ENCODE results near the gene APLF.
"Not testable (repeated sequence)": the region's sequence is repeated elsewhere in the genome, so short reads cannot be mapped to it uniquely, and the experiment has no call there.

Gene APLF

DNA sequence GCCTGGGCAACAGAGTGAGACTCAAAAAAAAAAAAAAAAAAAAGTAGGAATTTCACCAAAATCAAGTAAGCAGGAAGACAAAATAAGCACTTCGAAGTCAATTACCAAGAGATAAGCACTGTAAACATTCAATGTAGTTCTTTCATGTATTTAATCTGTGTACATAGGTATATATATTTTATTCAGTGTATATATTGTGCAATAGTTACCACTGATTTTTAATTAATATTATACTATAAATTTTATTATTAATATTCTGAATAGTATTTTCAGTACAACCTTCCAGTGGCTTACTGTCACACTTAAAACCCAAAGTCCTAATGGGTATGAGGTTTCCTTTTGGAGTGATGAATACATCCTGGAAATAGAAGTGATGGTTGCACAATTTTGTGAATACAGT is 9.1 kb downstream of the APLF start:
- no peak for DNase-seq

DNA sequence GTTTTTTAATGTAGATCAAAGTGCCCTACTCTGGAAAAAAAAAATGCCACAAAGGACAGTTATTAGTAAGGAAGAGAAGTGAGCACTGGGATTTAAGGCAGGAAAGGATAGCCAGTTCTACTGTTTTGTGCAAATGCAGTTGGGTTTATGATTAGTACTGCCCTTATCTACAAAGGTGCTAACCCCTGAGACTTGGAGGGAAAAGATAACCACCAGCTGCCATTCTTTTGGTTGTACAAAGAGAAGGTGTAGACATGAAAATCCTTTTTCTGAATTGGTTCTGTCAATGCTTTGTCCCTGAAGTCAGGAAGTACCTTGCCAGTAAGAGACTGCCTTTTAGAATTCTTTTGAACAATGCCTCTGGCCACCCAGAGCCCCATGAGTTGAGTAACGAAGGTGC is 11.3 kb downstream of the APLF start:
- DNase-seq = no peak

DNA sequence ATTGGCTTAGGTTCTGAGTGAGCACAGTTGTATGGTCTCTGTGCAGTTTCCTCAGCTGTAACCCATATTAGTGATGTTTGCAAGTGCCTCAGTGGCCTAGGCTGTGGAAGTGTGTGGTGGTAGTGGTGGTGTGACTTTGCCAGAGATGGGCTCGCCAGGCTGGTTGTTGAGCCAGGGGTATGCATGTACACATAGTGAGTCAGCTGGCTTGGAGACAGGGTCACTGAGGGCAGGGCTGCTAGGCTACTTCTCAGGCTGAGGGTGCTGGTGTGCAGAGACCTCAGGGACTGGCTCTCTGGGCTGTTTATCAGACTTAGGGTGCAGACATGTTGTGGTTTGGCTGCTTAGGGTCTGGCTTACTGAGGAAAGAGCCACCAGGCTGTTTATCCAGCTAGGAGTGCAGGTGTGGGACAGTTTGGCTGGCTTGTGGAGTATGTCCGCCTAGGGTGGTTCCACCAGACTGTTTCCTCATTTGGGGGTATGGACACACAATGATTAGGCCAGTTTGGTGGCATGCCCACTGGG is 15.0 kb downstream of the APLF start:
- no peak for DNase-seq

DNA sequence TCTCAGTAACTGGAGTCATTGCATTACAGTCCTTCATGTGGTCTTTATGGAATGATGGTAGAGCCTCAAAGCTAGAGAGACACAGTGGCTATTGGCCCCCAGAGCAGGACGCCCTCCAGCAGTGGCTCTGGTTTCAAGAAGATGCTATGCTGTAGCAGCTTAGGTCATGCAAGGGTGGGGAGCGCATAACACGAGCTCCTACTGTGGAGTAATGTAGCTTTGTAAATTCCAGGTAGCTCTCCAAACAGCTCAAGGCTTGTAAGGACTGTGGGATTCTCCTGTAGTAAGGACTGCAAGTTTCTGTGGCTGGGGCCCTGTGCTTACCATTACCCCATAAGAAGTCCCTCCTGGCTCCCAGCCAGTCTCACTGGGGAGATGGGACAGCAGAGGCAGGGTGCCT is 15.6 kb downstream of the APLF start:
- DNase-seq = no peak

DNA sequence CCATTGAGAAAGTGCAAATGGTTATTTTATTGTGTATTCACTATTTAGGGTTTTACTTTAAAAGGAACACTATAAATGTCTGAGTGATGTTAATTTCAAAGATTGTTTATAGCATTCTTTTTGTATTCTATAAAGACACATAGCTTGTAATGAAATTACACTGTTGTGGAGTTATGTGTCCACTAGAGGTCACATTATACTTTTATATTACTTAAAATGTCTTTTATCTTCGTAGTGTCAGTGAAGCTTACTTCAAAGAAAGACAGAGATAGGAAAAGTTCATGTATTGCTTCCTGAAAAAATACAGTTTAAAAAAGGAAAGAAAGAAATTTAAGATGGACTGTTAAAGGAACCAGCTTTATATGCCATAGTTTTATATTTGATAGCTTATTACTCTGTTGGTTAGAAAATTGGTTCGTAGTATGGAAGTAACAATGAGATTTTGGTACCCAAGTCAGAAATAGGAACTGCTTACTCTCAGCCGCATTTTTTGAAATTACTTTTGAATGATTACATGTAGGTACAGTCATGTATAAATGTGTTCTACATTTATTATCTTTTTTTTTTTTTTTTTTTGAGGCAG is 20.5 kb downstream of the APLF start:
- DNase-seq = peak; percentile 50

DNA sequence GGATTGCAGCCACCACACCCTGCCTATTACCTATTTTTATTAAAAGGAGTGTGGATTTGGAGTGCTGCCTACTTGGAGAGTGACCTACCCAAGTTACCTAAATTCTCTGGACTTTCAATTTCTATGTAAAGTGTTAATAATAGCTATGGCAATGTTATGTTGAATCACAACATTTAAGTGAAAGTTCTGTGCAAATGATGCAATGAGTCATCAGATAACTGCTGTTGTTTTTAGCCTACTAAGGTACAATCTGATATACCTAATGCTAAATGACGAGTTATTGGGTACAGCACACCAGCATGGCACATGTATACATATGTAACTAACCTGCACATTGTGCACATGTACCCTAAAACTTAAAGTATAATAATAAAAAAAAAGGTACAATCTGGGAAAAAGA is 21.2 kb downstream of the APLF start:
- not testable (repeated sequence) for DNase-seq

- no peak for DNase-seq
Observed at GRCh38 chr2:68489282-68489681, 21.9 kb downstream of the APLF start.

DNA sequence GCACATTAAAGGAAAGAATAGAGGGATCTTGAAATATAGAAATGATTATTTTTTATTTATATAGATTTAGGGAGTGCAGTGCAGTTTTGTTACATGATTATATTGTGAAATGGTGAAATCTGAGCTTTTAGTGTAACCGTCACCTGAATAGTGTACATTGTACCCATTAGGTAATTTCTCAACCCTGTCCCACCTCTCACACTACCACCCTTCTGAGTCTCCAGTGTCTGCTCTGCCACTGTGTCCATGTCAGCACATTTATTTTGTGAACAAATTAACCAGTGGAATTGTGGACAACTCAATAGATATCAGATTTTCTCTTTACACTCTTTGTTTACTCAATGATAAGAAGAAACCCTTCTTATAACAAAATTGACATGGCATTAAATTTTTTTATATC is 24.2 kb downstream of the APLF start:
- DNase-seq = no peak

DNA sequence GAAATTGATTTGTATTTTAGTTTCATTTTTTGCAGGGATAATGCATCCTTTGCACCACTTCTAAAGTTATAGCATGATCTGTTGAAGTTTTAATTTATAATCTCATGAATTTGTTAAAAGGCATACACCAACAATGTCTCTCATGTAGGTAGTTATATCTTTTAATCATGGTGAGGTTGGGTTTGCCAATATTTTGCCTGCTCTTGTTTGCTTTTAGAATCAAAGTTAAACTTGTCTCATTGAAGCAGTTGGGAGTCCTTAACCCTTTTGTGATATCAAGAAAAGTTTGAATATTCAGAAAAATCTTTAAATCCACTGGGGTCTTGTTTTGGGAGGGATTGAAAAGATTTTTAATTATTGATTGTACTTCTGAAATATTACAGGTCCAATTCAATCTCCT is 31.7 kb downstream of the APLF start:
- no peak for DNase-seq

- no peak for DNase-seq
Observed at GRCh38 chr2:68500649-68501048, 33.3 kb downstream of the APLF start.

DNA sequence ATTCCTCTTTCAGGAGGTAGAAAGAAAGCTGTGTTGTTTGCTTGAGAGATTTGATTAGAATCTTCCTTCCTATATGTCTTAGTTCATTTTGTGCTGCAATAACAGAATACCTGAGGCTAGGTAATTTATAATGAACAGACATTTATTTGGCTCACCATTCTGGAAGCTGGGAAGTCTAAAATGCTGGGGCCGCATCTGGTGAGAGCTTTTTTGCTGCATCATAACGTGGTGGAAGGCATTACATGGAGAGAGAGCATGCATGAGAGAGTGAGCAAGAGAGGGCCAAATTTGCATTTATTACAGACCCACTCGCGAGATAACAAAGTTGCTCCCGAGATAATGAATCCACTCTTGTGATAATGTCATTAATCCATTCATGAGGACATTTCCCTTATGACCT is 34.4 kb downstream of the APLF start:
- no peak for DNase-seq

GRCh38 chr2:68505603-68506159 is 38.3 kb downstream of the APLF start:
- DNase-seq = no peak

- no peak for DNase-seq
Observed at GRCh38 chr2:68506170-68506569, 38.8 kb downstream of the APLF start.

- no peak for DNase-seq
Observed at GRCh38 chr2:68512326-68512725, 44.9 kb downstream of the APLF start.

- DNase-seq = no peak
Observed at GRCh38 chr2:68512966-68513365, 45.6 kb downstream of the APLF start.

- no peak for DNase-seq
Observed at GRCh38 chr2:68514316-68514929, 47.0 kb downstream of the APLF start.

DNA sequence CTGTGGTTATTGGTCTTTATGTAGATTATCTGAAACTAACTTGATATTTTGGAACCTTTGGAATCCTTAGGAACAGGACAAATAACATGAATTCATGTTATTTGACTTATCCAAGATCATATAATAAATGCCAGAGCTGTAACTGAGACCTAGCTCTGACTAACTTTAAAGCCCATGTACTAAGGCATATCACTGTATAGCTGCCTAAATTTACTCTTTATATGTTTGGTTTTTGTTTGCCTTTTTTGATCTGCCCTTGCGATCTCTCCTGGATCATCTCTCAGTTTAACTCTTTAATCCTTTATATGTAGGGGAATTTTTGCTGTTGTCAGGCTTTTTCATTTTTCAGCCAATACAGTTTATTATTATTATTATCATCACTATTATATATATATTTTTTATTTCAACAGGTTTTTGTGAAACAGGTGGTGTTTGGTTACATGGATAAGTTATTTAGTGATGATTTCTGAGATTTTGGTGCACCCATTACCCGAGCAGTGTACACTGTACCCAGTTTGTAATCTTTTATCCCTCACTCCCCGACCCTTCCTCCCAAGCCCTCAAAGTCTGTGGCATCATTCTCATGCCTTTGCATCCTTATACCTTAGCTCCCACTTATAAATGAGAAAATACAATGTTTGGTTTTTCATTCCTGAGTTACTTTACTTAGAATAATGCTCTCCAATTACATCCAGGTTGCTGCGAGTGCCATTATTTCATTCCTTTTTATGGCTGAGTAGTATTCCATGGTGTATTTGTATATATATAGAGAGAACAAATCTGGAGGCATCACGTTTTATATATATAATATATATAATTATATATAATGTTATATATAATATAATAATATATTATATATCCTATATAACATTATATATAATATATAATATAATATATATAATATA is 48.9 kb downstream of the APLF start:
- DNase-seq = no peak

GRCh38 chr2:68519236-68519635 is 51.9 kb downstream of the APLF start:
- DNase-seq = no peak

DNA sequence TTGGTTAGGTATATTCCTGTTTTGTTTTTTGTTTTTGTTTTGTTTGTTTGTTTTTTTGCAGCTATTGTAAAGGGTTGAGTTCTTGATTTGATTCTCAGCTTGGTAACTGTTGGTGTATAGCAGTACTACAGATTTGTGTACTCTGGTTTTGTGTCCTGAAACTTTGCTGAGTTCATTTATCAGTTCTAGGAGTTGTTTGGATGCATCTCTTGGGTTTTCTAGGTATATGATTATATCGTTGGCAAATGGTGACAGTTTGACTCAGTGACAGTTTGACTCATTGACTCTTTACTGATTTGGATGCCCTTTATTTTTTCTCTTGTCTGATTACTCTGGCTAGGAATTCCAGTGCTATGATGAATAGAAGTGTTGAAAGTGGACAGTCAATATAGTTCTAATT is 53.7 kb downstream of the APLF start:
- no peak for DNase-seq

- DNase-seq = not testable (repeated sequence)
Observed at GRCh38 chr2:68526943-68527342, 59.6 kb downstream of the APLF start.

DNA sequence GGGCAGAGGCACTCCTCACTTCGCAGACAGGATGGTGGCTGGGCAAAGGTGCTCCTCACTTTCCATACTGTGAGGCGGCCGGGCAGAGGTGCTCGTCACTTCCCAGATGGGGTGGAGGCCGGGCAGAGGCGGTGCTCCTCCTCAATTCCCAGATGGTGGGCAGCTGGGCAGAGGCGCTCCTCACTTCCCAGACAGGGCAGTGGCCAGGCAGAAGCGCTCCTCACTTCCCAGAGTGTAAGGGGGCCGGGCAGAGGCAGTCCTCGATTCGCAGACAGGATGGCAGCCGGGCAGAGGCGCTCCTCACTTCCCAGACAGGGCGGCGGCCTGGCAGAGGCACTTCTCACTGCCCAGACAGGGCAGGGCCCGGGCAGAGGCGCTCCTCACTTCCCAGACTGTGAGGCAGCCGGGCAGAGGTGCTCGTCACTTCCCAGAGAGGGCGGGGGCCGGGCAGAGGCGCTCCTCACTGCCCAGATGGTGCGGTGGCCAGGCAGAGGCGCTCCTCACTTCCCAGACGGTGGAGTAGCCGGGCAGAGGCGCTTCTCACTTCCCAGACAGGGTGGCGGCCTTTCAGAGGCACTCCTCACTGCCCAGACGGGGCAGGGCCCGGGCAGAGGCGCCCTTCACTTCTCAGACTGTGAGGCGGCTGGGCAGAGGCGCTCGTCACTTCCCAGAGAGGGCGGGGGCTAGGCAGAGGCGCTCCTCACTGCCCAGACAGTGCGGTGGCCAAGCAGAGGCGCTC is 60.1 kb downstream of the APLF start:
- DNase-seq = not testable (repeated sequence)

DNA sequence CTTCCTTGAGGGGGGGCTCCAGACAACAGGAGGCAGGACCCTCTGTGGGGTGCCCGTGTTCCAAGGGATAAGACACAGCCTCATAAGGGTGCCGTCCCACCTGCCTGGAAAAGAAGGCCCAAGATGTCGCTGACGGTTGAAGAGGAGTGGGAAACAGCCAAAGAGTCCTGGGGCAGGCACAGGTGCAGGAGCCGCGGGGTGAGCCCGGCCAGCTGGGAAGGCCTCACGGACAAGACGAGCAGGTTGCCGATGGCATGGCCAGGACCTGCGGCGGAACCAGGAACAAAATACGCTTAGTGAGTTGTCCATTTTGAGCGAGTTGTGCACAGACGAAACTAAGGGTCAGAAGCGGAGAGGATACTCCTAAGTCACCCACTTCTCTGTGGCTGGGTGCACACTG is 61.8 kb downstream of the APLF start:
- DNase-seq = not testable (repeated sequence)

DNA sequence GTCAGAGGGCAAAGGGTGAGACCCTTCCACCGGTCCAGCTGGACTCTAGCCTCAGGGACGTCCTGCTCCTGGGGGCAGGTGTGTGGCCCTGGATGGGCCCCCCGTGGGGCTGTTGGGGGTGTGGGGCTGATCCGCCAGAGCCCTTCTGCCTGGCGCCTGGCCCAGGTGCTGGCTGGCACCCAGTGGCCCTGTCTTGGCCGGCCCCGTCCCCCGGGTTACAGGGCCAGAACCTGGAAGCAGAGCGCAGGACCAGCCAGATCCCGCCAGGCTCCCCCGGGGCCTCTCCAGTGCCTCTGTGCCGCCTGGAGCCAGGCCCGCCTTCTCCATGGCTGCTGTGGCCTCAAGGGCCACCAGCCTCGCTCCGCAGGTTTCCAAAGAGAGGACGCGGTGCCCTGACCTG is 62.3 kb downstream of the APLF start:
- not testable (repeated sequence) for DNase-seq
